Central memory CD8-positive, alpha-beta T cell (primary cell): ENCODE data around the gene ELF3.
"Not testable (repeated sequence)": the region's sequence is repeated elsewhere in the genome, so short reads cannot be mapped to it uniquely, and the experiment has no call there.

Source experiments
- ATAC-seq: fragments of 150-1000 bp; cut with Tn5 transposase; replicated peaks from 2 replicates; pipeline ENCODE4 v1.10.0; 2022; ENCODE audit warnings: mild to moderate bottlenecking, moderate FRiP score, moderate number of reproducible peaks; ENCODE audit not compliant: poor library complexity, severe bottlenecking; ENCODE audit errors: extremely low read depth
- DNase-seq, 2 donors: peaks; one replicate each; pipeline ENCODE4 v3.0.0; 2021; ENCODE audit warnings: low spot score in 2 of 2
- H3K27ac Mint-ChIP-seq: one replicate; pipeline ENCODE4 v1.8.0; 2022; ENCODE audit warnings: low read depth, mild to moderate bottlenecking, moderate library complexity, mixed read lengths
- H3K27me3 Mint-ChIP-seq: one replicate; pipeline ENCODE4 v1.8.0; 2022; ENCODE audit warnings: mixed read lengths
- H3K36me3 Mint-ChIP-seq: one replicate; pipeline ENCODE4 v1.8.0; 2022; ENCODE audit warnings: mild to moderate bottlenecking, moderate library complexity, mixed read lengths; ENCODE audit not compliant: insufficient read depth
- H3K4me1 Mint-ChIP-seq: one replicate; pipeline ENCODE4 v1.8.0; 2022; ENCODE audit warnings: mixed read lengths
- H3K4me3 Mint-ChIP-seq: one replicate; pipeline ENCODE4 v1.8.0; 2022; ENCODE audit warnings: mild to moderate bottlenecking, moderate library complexity, mixed read lengths
- H3K9me3 Mint-ChIP-seq: one replicate; pipeline ENCODE4 v1.8.0; 2022; ENCODE audit warnings: mixed read lengths

The ELF3 gene

GRCh38 chr1:202012544-202013478 lies 2.4 kb downstream of the ELF3 start:
- ATAC-seq (no peak), DNase-seq (no peak)
- H3K4me1 Mint-ChIP-seq = peaks cover 7% of the 10 kb centered on the region
- no peaks in the 10 kb centered on the region for H3K9me3 Mint-ChIP-seq
- peaks cover 4% of the 10 kb centered on the region for H3K36me3 Mint-ChIP-seq
- no peak overlapping the region for H3K27ac Mint-ChIP-seq
- H3K4me3 Mint-ChIP-seq = no peak overlapping the region
- H3K27me3 Mint-ChIP-seq = peaks cover 16% of the 10 kb centered on the region

GRCh38 chr1:202013603-202014002 lies 3.2 kb downstream of the ELF3 start:
- Mint-ChIP-seq H3K27me3 (peaks cover 16% of the 10 kb centered on the region), H3K36me3 (peaks cover 4% of the 10 kb centered on the region), H3K9me3 (no peaks in the 10 kb centered on the region), H3K4me1 (peaks cover 7% of the 10 kb centered on the region), H3K27ac (no peak overlapping the region), H3K4me3 (no peak overlapping the region)
- ATAC-seq = no peak
- DNase-seq = no peak

DNA sequence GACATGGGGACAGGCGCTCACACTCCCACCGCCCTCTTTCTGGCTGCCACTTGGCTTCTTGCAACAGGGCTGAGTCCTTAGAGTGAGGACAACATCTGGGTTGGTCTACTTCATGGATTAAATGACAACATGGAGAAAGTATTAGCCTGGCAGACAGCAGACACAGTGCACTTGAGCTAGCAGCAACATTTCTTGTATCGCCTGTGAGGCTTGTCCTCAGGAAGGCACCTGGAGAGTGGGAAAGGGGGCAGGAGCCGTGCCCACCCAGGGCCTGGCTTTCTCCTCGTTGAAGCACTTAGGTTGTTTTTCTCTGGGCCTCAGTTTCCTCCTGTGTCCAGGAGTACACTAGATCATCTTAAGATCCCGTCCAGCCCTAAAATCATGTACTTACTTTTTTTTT lies 3.7 kb downstream of the ELF3 start:
- H3K27ac Mint-ChIP-seq = no peak overlapping the region
- peaks cover 16% of the 10 kb centered on the region for H3K27me3 Mint-ChIP-seq
- no peak overlapping the region for H3K4me3 Mint-ChIP-seq
- ATAC-seq (no peak), DNase-seq (no peak)
- no peaks in the 10 kb centered on the region for H3K9me3 Mint-ChIP-seq
- H3K4me1 Mint-ChIP-seq = peaks cover 7% of the 10 kb centered on the region
- peaks cover 4% of the 10 kb centered on the region for H3K36me3 Mint-ChIP-seq

DNA sequence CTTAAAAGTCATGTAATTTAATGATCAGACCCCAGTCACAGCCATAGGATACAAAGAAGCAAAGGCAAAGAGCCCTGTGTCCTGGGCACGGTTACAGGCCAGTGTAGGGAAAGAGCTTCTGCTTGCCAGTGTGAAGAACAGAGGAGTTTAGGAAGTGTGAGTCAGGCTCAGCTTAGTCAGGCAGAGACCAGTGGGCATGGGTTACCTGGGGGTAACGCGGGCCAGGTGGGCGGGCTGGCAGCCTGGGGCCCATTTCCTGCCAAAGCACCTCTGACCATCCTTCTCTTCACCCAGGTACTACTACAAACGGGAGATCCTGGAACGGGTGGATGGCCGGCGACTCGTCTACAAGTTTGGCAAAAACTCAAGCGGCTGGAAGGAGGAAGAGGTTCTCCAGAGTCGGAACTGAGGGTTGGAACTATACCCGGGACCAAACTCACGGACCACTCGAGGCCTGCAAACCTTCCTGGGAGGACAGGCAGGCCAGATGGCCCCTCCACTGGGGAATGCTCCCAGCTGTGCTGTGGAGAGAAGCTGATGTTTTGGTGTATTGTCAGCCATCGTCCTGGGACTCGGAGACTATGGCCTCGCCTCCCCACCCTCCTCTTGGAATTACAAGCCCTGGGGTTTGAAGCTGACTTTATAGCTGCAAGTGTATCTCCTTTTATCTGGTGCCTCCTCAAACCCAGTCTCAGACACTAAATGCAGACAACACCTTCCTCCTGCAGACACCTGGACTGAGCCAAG lies 4.7 kb downstream of the ELF3 start:
- Mint-ChIP-seq H3K4me1 (no peaks in the 10 kb centered on the region), H3K27ac (no peak overlapping the region), H3K4me3 (no peak overlapping the region), H3K27me3 (peaks cover 16% of the 10 kb centered on the region), H3K36me3 (peaks cover 4% of the 10 kb centered on the region), H3K9me3 (no peaks in the 10 kb centered on the region)
- DNase-seq = no peak
- ATAC-seq = no peak

DNA sequence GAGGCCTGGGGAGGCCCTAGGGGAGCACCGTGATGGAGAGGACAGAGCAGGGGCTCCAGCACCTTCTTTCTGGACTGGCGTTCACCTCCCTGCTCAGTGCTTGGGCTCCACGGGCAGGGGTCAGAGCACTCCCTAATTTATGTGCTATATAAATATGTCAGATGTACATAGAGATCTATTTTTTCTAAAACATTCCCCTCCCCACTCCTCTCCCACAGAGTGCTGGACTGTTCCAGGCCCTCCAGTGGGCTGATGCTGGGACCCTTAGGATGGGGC lies 5.2 kb downstream of the ELF3 start:
- no peak for DNase-seq
- Mint-ChIP-seq H3K4me1 (no peaks in the 10 kb centered on the region), H3K9me3 (no peaks in the 10 kb centered on the region), H3K27ac (no peak overlapping the region), H3K4me3 (no peak overlapping the region), H3K36me3 (peaks cover 4% of the 10 kb centered on the region), H3K27me3 (peaks cover 16% of the 10 kb centered on the region)
- no peak for ATAC-seq

- H3K4me1 Mint-ChIP-seq = no peaks in the 10 kb centered on the region
Observed at GRCh38 chr1:202016022-202016810, 5.8 kb downstream of the ELF3 start.

DNA sequence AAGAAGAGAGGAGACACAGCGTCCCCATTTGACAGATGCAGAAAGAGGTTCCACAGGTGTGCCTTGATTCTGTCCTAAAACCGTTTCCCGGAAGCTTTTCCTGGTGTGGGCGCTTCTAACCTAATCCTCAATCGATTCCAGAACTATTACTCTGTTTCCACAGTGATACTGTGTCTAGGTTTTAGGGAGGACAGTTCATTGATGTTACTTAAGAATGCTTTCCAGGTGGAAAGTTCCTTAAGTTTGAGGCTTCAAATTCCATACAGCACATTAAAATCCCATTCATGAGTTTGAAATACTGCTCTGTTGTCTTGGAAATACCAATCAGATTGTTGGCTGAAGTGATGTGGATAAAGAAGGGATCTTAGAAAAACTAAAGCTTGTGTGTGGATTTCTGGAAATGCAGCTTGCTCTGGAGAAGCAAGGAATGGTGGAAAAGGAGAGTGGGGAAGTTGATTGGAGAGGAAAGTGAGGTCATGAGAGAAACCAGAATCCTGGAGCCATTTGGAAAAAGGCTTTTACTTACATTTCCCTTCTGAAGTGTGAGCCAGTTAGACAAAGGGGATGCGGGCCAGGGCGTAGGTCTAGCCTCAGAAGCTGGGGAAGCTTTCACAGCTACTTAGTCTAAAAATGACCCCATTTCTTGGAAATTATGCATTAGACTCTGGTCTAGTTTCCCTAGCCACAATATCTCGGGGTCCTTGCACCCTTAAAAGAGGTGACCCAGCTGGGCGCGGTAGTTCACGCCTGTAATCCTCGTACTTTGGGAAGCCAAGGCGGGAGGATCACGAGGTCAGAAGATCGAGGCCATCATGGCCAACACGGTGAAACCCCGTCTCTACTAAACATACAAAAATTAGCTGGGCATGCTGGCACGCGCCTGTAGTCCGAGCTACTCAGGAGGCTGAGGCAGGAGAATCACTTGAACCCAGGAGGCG lies 6.7 kb downstream of the ELF3 start:
- H3K27me3 Mint-ChIP-seq = peaks cover 29% of the 10 kb centered on the region
- H3K36me3 Mint-ChIP-seq = peaks cover 4% of the 10 kb centered on the region
- H3K4me3 Mint-ChIP-seq = no peak overlapping the region
- no peak for ATAC-seq
- no peak for DNase-seq
- H3K9me3 Mint-ChIP-seq = no peaks in the 10 kb centered on the region
- H3K4me1 Mint-ChIP-seq = no peaks in the 10 kb centered on the region
- H3K27ac Mint-ChIP-seq = no peak overlapping the region

More at GRCh38 chr1:202016022-202016810, 5.8 kb downstream of the ELF3 start:
- Mint-ChIP-seq H3K27ac (no peak overlapping the region), H3K9me3 (no peaks in the 10 kb centered on the region), H3K4me3 (no peak overlapping the region), H3K27me3 (peaks cover 20% of the 10 kb centered on the region), H3K36me3 (peaks cover 4% of the 10 kb centered on the region)
- ATAC-seq (no peak), DNase-seq (no peak)

DNA sequence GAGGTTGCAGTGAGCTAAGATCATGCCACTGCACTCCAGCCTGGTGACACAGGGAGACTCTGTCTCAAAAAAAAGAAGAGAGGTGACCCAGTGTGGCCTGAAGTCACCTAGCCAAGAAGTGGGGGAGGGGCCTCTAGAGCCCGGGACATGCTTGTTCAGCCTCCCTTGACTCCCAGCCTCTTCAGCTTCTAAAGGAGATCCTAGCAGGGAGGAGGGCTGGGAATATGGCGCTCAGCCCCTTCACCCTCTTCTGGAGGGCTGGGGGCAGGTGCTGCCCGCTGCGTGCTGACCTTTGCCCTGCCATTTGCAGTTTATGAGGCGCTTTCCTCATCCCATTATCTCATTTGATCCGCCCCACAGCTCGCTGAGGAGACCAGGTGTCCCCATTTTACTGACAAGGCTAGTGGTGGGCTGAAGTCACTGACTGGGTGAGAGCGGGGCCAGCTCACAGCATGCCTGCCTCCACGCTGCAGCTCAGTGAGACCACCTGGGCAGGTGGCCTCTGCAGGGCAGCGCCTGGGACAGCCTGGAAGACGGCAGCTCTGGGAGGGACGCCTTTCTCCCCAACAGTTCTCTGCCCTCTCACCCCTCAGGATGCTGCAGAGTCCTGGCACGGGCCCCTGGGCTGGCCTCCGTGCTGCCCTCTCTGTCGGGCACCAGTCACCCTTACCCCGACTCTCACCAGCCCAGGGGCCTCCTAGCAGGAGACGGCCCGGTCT lies 7.5 kb downstream of the ELF3 start:
- H3K4me1 Mint-ChIP-seq = no peaks in the 10 kb centered on the region
- H3K27ac Mint-ChIP-seq = no peak overlapping the region
- no peaks in the 10 kb centered on the region for H3K9me3 Mint-ChIP-seq
- H3K36me3 Mint-ChIP-seq = peaks cover 4% of the 10 kb centered on the region
- DNase-seq (no peak), ATAC-seq (no peak)
- no peak overlapping the region for H3K4me3 Mint-ChIP-seq
- peaks cover 33% of the 10 kb centered on the region for H3K27me3 Mint-ChIP-seq

- DNase-seq (no peak), ATAC-seq (no peak)
Observed at GRCh38 chr1:202018468-202019234, 8.3 kb downstream of the ELF3 start.

GRCh38 chr1:202019235-202019558 lies 8.8 kb downstream of the ELF3 start:
- not testable (repeated sequence) for H3K9me3 Mint-ChIP-seq, DNase-seq, ATAC-seq, H3K4me3 Mint-ChIP-seq, H3K27ac Mint-ChIP-seq, H3K4me1 Mint-ChIP-seq, H3K36me3 Mint-ChIP-seq
- peaks cover 39% of the 10 kb centered on the region for H3K27me3 Mint-ChIP-seq

More at GRCh38 chr1:202018468-202019234, 8.3 kb downstream of the ELF3 start:
- Mint-ChIP-seq H3K4me1 (no peaks in the 10 kb centered on the region), H3K27ac (no peak overlapping the region), H3K4me3 (no peak overlapping the region), H3K36me3 (peaks cover 4% of the 10 kb centered on the region), H3K27me3 (peaks cover 39% of the 10 kb centered on the region), H3K9me3 (no peaks in the 10 kb centered on the region)

DNA sequence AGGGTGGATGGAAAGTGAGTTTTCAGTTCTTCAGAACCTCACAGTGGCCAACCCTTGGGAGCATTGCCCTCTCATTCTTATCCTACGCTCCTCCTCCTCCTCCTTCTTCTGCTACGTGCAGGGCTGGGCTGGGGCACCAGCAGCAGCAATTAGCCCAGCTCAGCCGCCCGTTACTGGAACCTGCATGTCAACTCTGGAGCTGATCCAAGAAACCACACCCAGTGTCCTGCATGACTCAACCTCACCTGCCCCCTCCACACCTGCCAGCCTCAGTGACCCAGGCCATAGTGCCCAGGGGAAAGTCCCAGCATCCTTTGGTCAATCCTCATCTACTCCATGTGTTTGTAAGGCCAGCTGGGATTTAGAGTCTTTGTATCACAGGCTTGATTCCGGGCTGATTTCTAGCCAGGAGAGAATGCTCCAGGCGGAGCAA lies 12.6 kb downstream of the ELF3 start:
- ATAC-seq (no peak), DNase-seq (no peak)
- Mint-ChIP-seq H3K9me3 (no peaks in the 10 kb centered on the region), H3K27me3 (peaks cover 23% of the 10 kb centered on the region), H3K4me1 (no peaks in the 10 kb centered on the region), H3K36me3 (no peaks in the 10 kb centered on the region), H3K27ac (no peak overlapping the region), H3K4me3 (no peak overlapping the region)
